Measurements from ENCODE around the gene GFPT1. TPM values are rescaled to one million over a fixed set of nuclear protein-coding genes. Genes with fewer than 3 reads are reported as not detected.

The GFPT1 gene
- total RNA-seq, 1 donor from 2014 or later = 30.0 TPM

DNA sequence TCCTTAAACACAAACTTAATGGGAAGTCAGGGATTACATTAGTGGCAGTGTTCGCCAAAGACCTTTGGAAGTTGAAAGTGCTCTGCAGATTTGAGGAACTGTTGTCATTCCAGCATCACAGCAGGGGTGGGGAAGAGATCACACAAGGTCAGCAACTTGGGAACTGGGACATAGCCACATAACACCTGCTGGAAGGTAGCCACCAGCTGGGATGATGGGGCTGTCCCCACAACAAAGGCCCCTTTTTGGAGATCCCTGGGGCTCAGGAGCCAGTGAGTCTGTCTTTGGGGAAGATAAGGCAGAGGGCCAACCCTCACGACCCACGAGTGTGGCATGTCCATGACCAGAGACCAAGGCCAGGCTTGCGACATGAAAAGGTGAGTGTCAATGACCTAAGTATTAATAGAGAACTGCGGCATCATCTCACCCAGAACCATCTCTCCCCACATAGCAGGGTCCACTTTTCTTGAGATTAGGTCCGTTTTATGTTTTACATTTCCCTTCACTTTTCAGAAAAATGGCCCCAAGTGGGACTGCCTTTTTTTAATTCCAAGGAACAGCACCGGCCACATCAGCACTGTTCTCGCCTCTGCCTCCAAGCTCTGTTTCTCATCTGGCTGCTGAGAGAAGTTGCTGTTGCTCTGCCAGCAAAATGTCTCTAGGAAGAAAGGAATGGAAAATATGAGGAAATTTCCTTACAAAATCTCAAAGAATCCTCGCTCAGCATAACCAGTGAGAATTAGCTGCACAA is 106.9 kb downstream of the GFPT1 start:
- TF ChIP-seq, protein P1, sequence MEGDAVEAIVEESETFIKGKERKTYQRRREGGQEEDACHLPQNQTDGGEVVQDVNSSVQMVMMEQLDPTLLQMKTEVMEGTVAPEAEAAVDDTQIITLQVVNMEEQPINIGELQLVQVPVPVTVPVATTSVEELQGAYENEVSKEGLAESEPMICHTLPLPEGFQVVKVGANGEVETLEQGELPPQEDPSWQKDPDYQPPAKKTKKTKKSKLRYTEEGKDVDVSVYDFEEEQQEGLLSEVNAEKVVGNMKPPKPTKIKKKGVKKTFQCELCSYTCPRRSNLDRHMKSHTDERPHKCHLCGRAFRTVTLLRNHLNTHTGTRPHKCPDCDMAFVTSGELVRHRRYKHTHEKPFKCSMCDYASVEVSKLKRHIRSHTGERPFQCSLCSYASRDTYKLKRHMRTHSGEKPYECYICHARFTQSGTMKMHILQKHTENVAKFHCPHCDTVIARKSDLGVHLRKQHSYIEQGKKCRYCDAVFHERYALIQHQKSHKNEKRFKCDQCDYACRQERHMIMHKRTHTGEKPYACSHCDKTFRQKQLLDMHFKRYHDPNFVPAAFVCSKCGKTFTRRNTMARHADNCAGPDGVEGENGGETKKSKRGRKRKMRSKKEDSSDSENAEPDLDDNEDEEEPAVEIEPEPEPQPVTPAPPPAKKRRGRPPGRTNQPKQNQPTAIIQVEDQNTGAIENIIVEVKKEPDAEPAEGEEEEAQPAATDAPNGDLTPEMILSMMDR (conservative IDR thresholded peaks at IDR 0.05) = no peak
- Mint-ChIP-seq H3K36me3 (ENCODE audit: low read depth) (no peaks in the 10 kb centered on the region), H3K4me1 (no peaks in the 10 kb centered on the region), H3K9me3 (no peaks in the 10 kb centered on the region), H3K4me3 (no peak overlapping the region), H3K27ac (ENCODE audit: unreplicated experiment) (no peak overlapping the region), H3K27me3 (ENCODE audit: low read depth) (peaks cover 39% of the 10 kb centered on the region)
- no peak for DNase-seq (ENCODE audit: low read depth, low spot score)

- Mint-ChIP-seq H3K36me3 (ENCODE audit: low read depth) (no peaks in the 10 kb centered on the region), H3K9me3 (no peaks in the 10 kb centered on the region), H3K4me1 (no peaks in the 10 kb centered on the region), H3K27me3 (ENCODE audit: low read depth) (peaks cover 47% of the 10 kb centered on the region), H3K4me3 (no peak overlapping the region), H3K27ac (ENCODE audit: unreplicated experiment) (no peak overlapping the region)
- TF ChIP-seq, protein P1 (conservative IDR thresholded peaks at IDR 0.05) = no peak
- no peak for DNase-seq (ENCODE audit: low read depth, low spot score)
These were observed 107.8 kb downstream of the GFPT1 start for GRCh38 chr2:69279211-69279610.

DNA sequence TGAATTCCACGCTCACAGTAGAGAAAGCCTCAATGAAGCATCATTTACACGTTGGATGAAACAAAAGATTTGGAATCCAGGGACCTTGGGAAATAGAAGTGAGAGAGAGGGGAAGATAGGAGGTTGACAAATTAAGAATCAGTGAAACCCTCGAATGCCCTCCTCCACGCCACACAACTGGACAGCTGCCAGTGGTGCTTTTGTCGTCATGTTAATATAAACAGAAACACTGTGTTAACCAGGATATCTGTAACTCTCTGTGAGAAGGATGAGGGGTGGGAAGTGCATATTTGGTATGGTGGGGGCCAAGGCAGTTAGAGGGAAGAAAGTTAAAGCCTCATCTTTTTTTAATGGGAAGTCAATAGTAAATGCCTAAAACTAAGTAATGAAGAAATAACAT is 108.7 kb downstream of the GFPT1 start:
- peaks cover 54% of the 10 kb centered on the region for H3K27me3 Mint-ChIP-seq (ENCODE audit: low read depth)
- no peak overlapping the region for H3K4me3 Mint-ChIP-seq
- no peaks in the 10 kb centered on the region for H3K36me3 Mint-ChIP-seq (ENCODE audit: low read depth)
- H3K4me1 Mint-ChIP-seq = no peaks in the 10 kb centered on the region
- no peak for DNase-seq (ENCODE audit: low read depth, low spot score)
- H3K27ac Mint-ChIP-seq (ENCODE audit: unreplicated experiment) = no peak overlapping the region
- H3K9me3 Mint-ChIP-seq = no peaks in the 10 kb centered on the region
- TF ChIP-seq, protein P1 (conservative IDR thresholded peaks at IDR 0.05) = no peak

GRCh38 chr2:69275490-69275889 is 111.5 kb downstream of the GFPT1 start:
- Mint-ChIP-seq H3K27me3 (ENCODE audit: low read depth) (peaks cover 66% of the 10 kb centered on the region), H3K36me3 (ENCODE audit: low read depth) (no peaks in the 10 kb centered on the region), H3K9me3 (no peaks in the 10 kb centered on the region), H3K4me1 (no peaks in the 10 kb centered on the region), H3K4me3 (no peak overlapping the region), H3K27ac (ENCODE audit: unreplicated experiment) (no peak overlapping the region)
- no peak for DNase-seq (ENCODE audit: low read depth, low spot score)
- TF ChIP-seq, protein P1 (conservative IDR thresholded peaks at IDR 0.05) = no peak

DNA sequence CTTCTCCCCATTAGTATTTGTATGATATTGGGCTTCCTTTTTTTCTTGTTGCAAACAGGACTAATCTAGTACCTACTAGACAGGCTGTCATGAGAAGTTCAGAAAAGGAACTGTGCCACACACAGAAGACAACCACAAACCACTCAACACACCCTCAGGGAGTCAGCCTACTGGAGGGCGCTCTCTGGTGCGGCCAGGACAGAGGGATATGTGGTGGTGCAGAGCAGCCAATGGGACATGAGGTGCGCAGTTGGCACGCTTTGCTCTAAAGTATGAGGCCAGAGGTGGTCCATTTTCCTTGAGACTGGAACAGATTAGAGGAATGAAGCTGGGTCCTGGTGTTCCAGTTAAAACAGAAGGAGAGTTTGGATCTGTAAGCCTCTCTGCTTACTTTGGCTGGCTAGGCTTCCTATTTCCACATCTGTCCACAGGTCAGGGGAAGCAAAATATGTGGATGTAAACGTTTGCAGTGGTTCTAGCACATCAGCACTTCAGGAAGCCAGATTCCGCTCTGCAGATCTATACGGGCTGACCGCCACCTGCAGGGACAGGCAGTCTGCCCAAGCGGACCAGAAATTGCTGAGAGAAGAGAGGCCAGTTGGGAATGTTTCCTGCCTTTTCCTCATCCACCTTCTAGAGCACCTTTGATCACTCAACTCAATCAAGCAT is 114.1 kb downstream of the GFPT1 start:
- H3K9me3 Mint-ChIP-seq = no peaks in the 10 kb centered on the region
- no peaks in the 10 kb centered on the region for H3K36me3 Mint-ChIP-seq (ENCODE audit: low read depth)
- DNase-seq (ENCODE audit: low read depth, low spot score) = no peak
- H3K27ac Mint-ChIP-seq (ENCODE audit: unreplicated experiment) = no peak overlapping the region
- H3K27me3 Mint-ChIP-seq (ENCODE audit: low read depth) = peaks cover 70% of the 10 kb centered on the region
- no peaks in the 10 kb centered on the region for H3K4me1 Mint-ChIP-seq
- no peak overlapping the region for H3K4me3 Mint-ChIP-seq
- TF ChIP-seq, protein P1 (conservative IDR thresholded peaks at IDR 0.05) = no peak

Data from neural crest cell (in vitro differentiated cells).